Esophagus (tissue), 2 donors: ENCODE measurements around the gene OXSR1. TPM values are rescaled to one million over a fixed set of nuclear protein-coding genes. Genes with fewer than 3 reads are reported as not detected.
"Not testable (repeated sequence)": the region's sequence is repeated elsewhere in the genome, so short reads cannot be mapped to it uniquely, and the experiment has no call there.

Source experiments
- H3K27ac ChIP-seq, 2 donors: one replicate each; pipeline ENCODE4 v1.5.1; 2013; ENCODE audit warnings: low read depth in 2 of 2, mild to moderate bottlenecking in 2 of 2, inconsistent platforms in 1 of 2, low read length in 1 of 2, moderate library complexity in 1 of 2
- H3K27me3 ChIP-seq, 2 donors: one replicate each; pipeline ENCODE4 v1.6.1; 2013; ENCODE audit warnings: low read length in 2 of 2, control low read depth in 1 of 2, mild to moderate bottlenecking in 1 of 2; ENCODE audit not compliant: insufficient read depth in 2 of 2, control insufficient read depth in 1 of 2
- H3K36me3 ChIP-seq, 2 donors: one replicate each; pipeline ENCODE4 v1.6.1; 2013; ENCODE audit warnings: low read length in 1 of 2; ENCODE audit not compliant: control insufficient read depth in 2 of 2, insufficient read depth in 2 of 2
- H3K4me1 ChIP-seq, 2 donors: one replicate each; pipeline ENCODE4 v1.6.1; 2013; ENCODE audit warnings: low read length in 1 of 2; ENCODE audit not compliant: control insufficient read depth in 2 of 2, insufficient read depth in 2 of 2
- H3K4me3 ChIP-seq, 2 donors: one replicate each; pipeline ENCODE4 v1.5.1; 2013; ENCODE audit warnings: low read length in 2 of 2, mild to moderate bottlenecking in 2 of 2, low read depth in 1 of 2, moderate library complexity in 1 of 2
- H3K9me3 ChIP-seq, 2 donors: one replicate each; pipeline ENCODE4 v1.6.1; 2013; ENCODE audit warnings: mild to moderate bottlenecking in 2 of 2, low read depth in 1 of 2, low read length in 1 of 2, moderate library complexity in 1 of 2; ENCODE audit not compliant: control insufficient read depth in 2 of 2, insufficient read depth in 1 of 2
- WGBS, 2 donors: extraction: QIAGEN DNeasy Blood & Tissue Kit; methylation state at CpG; one replicate each; pipeline ENCODE4 v1.1.7; 2013; 5-methylcytosine and 5-hydroxymethylcytosine counted together
- polyA plus RNA-seq, 2 donors: library from polyadenylated mRNA; stranded (reverse); fragments of 200-250 nt; gene quantifications; one replicate each; pipeline ENCODE4 v1.2.3, GENCODE V29; 2013
- donor health status: healthy with polysubstance abuse.
- donor health status: Bipolar disorder and iron deficiency.

Gene OXSR1
- polyA plus RNA-seq, 2 donors: 21.7 to 27.5 TPM

- Histone ChIP-seq H3K27me3 (no peaks in the 10 kb centered on the region), H3K36me3 (no peaks in the 10 kb centered on the region), H3K4me3 (no peak overlapping the region), H3K4me1 (peaks cover 0 to 2% of the 10 kb centered on the region in 2 donors), H3K9me3 (no peaks in the 10 kb centered on the region), H3K27ac (no peak overlapping the region)
- WGBS, 2 donors: 49 to 53% methylated on average over 2 of the region's 2 CpGs
Measured at GRCh38 chr3:38177181-38177580, 11.8 kb downstream of the OXSR1 start.

GRCh38 chr3:38186781-38187180, 21.4 kb downstream of the OXSR1 start:
- H3K4me1 ChIP-seq: peaks cover 0 to 2% of the 10 kb centered on the region in 2 donors
- no peaks in the 10 kb centered on the region for H3K9me3 ChIP-seq
- WGBS, 2 donors: 97 to 98% methylated on average over 1 of the region's 1 CpG
- no peaks in the 10 kb centered on the region for H3K27me3 ChIP-seq
- H3K36me3 ChIP-seq: no peaks in the 10 kb centered on the region
- no peak overlapping the region for H3K4me3 ChIP-seq
- no peak overlapping the region for H3K27ac ChIP-seq

- H3K36me3 ChIP-seq: no peaks in the 10 kb centered on the region
- no peak overlapping the region for H3K27ac ChIP-seq
- no peaks in the 10 kb centered on the region for H3K4me1 ChIP-seq
- H3K4me3 ChIP-seq: no peak overlapping the region
- no peaks in the 10 kb centered on the region for H3K9me3 ChIP-seq
- no peaks in the 10 kb centered on the region for H3K27me3 ChIP-seq
Measured at GRCh38 chr3:38190481-38190881, 25.1 kb downstream of the OXSR1 start.

- H3K36me3 ChIP-seq, H3K4me3 ChIP-seq, H3K4me1 ChIP-seq, H3K9me3 ChIP-seq, H3K27ac ChIP-seq, H3K27me3 ChIP-seq: not testable (repeated sequence)
- WGBS, 2 donors: 94% methylated on average over 12 of the region's 12 CpGs
Measured at GRCh38 chr3:38202931-38203330, 37.6 kb downstream of the OXSR1 start.

- no peaks in the 10 kb centered on the region for H3K4me1 ChIP-seq
- 91 to 99% methylated on average over 2 of the region's 2 CpGs for WGBS, 2 donors
- H3K27ac ChIP-seq: no peak overlapping the region
- H3K4me3 ChIP-seq: no peak overlapping the region
- H3K36me3 ChIP-seq: peaks cover 0 to 7% of the 10 kb centered on the region in 2 donors
- no peaks in the 10 kb centered on the region for H3K27me3 ChIP-seq
- no peaks in the 10 kb centered on the region for H3K9me3 ChIP-seq
Measured at GRCh38 chr3:38203690-38204089, 38.4 kb downstream of the OXSR1 start.

- H3K27ac ChIP-seq: no peak overlapping the region
- H3K4me3 ChIP-seq: no peak overlapping the region
- WGBS, 2 donors: 91 to 95% methylated on average over 4 of the region's 4 CpGs
- H3K4me1 ChIP-seq: no peaks in the 10 kb centered on the region
- H3K36me3 ChIP-seq: peaks cover 3 to 4% of the 10 kb centered on the region in 2 donors
- H3K27me3 ChIP-seq: no peaks in the 10 kb centered on the region
- H3K9me3 ChIP-seq: no peaks in the 10 kb centered on the region
Measured at GRCh38 chr3:38204599-38205471, 39.5 kb downstream of the OXSR1 start.

- Histone ChIP-seq H3K36me3 (peaks cover 3% of the 10 kb centered on the region in 2 donors), H3K9me3 (no peaks in the 10 kb centered on the region), H3K4me1 (no peaks in the 10 kb centered on the region), H3K27ac (no peak overlapping the region), H3K27me3 (no peaks in the 10 kb centered on the region), H3K4me3 (no peak overlapping the region)
- WGBS, 2 donors: 79 to 84% methylated on average over 3 of the region's 3 CpGs
Measured at GRCh38 chr3:38205472-38205805, 40.1 kb downstream of the OXSR1 start.

GRCh38 chr3:38207254-38208003, 42.1 kb downstream of the OXSR1 start:
- 81 to 92% methylated on average over 4 of the region's 4 CpGs for WGBS, 2 donors
- Histone ChIP-seq H3K27ac (no peak overlapping the region), H3K4me1 (peaks cover 0 to 2% of the 10 kb centered on the region in 2 donors), H3K27me3 (no peaks in the 10 kb centered on the region), H3K4me3 (no peak overlapping the region), H3K9me3 (no peaks in the 10 kb centered on the region), H3K36me3 (peaks cover 3% of the 10 kb centered on the region in 2 donors)

GRCh38 chr3:38210141-38210757, 44.9 kb downstream of the OXSR1 start:
- peaks cover 0 to 2% of the 10 kb centered on the region in 2 donors for H3K4me1 ChIP-seq
- H3K36me3 ChIP-seq: peaks cover 0 to 3% of the 10 kb centered on the region in 2 donors
- H3K27ac ChIP-seq: no peak overlapping the region
- WGBS, 2 donors: 67 to 78% methylated on average over 2 of the region's 2 CpGs
- H3K27me3 ChIP-seq: no peaks in the 10 kb centered on the region
- H3K4me3 ChIP-seq: no peak overlapping the region
- H3K9me3 ChIP-seq: no peaks in the 10 kb centered on the region
